Measurements from ENCODE around the gene ARHGAP36.

DNA sequence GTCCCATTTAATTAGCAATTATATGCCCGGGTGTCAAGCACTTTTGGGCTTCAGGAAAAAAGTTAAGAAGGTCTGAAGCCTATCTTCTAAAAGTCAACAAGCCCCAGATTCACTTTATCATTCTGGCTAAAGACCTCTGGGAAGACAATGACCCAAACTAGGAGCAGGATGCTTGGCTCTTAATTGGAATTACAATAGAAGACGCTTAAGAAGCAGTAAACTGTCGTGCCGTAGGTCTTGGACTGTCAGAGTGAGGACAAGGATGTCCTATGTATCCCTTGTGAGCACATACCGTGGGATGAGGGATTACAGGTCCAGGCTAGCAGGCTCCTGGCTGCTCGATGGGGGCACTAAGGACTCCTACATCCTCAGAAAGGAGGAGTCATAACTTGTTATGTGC, 3.2 kb upstream of the ARHGAP36 start:
- TF ChIP-seq EZH2phosphoT487 (IDR thresholded peaks at IDR 0.05; ENCODE audit: borderline replicate concordance, low read length), result no peak
- TF ChIP-seq, protein P1, sequence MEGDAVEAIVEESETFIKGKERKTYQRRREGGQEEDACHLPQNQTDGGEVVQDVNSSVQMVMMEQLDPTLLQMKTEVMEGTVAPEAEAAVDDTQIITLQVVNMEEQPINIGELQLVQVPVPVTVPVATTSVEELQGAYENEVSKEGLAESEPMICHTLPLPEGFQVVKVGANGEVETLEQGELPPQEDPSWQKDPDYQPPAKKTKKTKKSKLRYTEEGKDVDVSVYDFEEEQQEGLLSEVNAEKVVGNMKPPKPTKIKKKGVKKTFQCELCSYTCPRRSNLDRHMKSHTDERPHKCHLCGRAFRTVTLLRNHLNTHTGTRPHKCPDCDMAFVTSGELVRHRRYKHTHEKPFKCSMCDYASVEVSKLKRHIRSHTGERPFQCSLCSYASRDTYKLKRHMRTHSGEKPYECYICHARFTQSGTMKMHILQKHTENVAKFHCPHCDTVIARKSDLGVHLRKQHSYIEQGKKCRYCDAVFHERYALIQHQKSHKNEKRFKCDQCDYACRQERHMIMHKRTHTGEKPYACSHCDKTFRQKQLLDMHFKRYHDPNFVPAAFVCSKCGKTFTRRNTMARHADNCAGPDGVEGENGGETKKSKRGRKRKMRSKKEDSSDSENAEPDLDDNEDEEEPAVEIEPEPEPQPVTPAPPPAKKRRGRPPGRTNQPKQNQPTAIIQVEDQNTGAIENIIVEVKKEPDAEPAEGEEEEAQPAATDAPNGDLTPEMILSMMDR (IDR thresholded peaks at IDR 0.05; ENCODE audit: low read depth, low read length, poor library complexity, severe bottlenecking), result no peak
